CD4-positive, alpha-beta T cell (primary cell): ENCODE data around the gene WDR82. TPM values are rescaled to one million over a fixed set of nuclear protein-coding genes. Genes with fewer than 3 reads are reported as not detected.

Experiments used
- ATAC-seq: fragments of 200-7000 bp; cut with Tn5 transposase; one replicate; pipeline ENCODE4 v1.10.0; 2022; ENCODE audit warnings: mild to moderate bottlenecking; ENCODE audit not compliant: poor library complexity
- CTCF ChIA-PET: fragments of 350-600 bp; sonication (Branson Sonifier 250); formaldehyde crosslinking; loops from one replicate; lab custom pipeline; 2021; ENCODE audit warnings: antibody characterized with exemption, inconsistent platforms; lab: Charles Lee
- POLR2A ChIA-PET: fragments of 350-600 bp; sonication (Branson Sonifier 250); formaldehyde crosslinking; loops from one replicate; lab custom pipeline; 2021; ENCODE audit warnings: antibody characterized with exemption, inconsistent platforms; lab: Charles Lee
- DNase-seq, 14 experiments: peaks; one replicate each; pipeline ENCODE4 v3.0.0-alpha.2; 2013 to 2020; ENCODE audit warnings: mixed read lengths in 2 of 14
- H3K27ac ChIP-seq, 2 donors: one replicate each; pipeline versions ENCODE4 v1.5.1 to v1.7.0; 2013; ENCODE audit warnings: low read length in 2 of 2, low read depth in 1 of 2, mild to moderate bottlenecking in 1 of 2
- H3K27me3 ChIP-seq, 2 experiments: 1 replicate in 1 of 2; 2 replicates in 1 of 2; pipeline versions ENCODE4 v1.6.1 to v1.7.0; 2013; ENCODE audit warnings: low read length in 2 of 2, control low read depth in 1 of 2, mild to moderate bottlenecking in 1 of 2, moderate library complexity in 1 of 2; ENCODE audit not compliant: insufficient read depth in 2 of 2, control insufficient read depth in 1 of 2
- H3K36me3 ChIP-seq: one replicate; pipeline ENCODE4 v1.6.1; 2013; ENCODE audit warnings: low read length, control low read depth; ENCODE audit not compliant: insufficient read depth
- H3K4me1 ChIP-seq: one replicate; pipeline ENCODE4 v1.6.1; 2013; ENCODE audit warnings: low read length, control low read depth; ENCODE audit not compliant: insufficient read depth
- H3K4me3 ChIP-seq: one replicate; pipeline ENCODE4 v1.5.1; 2013; ENCODE audit warnings: mild to moderate bottlenecking, low read length, moderate library complexity
- H3K9me3 ChIP-seq, 2 experiments: 1 replicate in 1 of 2; 2 replicates in 1 of 2; pipeline versions ENCODE4 v1.6.1 to v1.7.0; 2013; ENCODE audit warnings: low read length in 2 of 2, mild to moderate bottlenecking in 2 of 2, control low read depth in 1 of 2, moderate library complexity in 1 of 2; ENCODE audit not compliant: control insufficient read depth in 1 of 2, insufficient read depth in 1 of 2
- H3K27ac Mint-ChIP-seq: one replicate; pipeline ENCODE4 v1.8.0; 2020; ENCODE audit warnings: mixed read lengths
- H3K27me3 Mint-ChIP-seq: one replicate; pipeline ENCODE4 v1.8.0; 2021; ENCODE audit warnings: mixed read lengths
- H3K36me3 Mint-ChIP-seq: one replicate; pipeline ENCODE4 v1.8.0; 2021; ENCODE audit warnings: low read depth, mixed read lengths
- H3K4me1 Mint-ChIP-seq: one replicate; pipeline ENCODE4 v1.8.0; 2021; ENCODE audit warnings: low read depth, mixed read lengths
- H3K4me3 Mint-ChIP-seq: one replicate; pipeline ENCODE4 v1.8.0; 2020; ENCODE audit warnings: mild to moderate bottlenecking, mixed read lengths
- H3K9me3 Mint-ChIP-seq: one replicate; pipeline ENCODE4 v1.8.0; 2020; ENCODE audit warnings: mixed read lengths
- intact Hi-C, 2 experiments: fragments of 100-400 bp; cut with DNase I in 1 of 2; cut with micrococcal nuclease in 1 of 2; formaldehyde crosslinking; loops; one replicate each; pipeline versions ENCODE4 v1.15.1 to v1.9.0; 2023 to 2025; cut with DNase I, micrococcal nuclease
- total RNA-seq, 174 experiments: library from RNA in 2 of 174; stranded (reverse) in 2 of 174; gene quantifications; one replicate each; pipeline ENCODE4 v1.2.3 and lab custom pipeline; 2021 to 2026
- TF ChIP-seq, protein P1 (sequence below): fragments of 200-600 bp; IDR thresholded peaks from one replicate; pipeline ENCODE4 v1.8.0; 2022; ENCODE audit warnings: antibody characterized with exemption, mild to moderate bottlenecking

Gene WDR82
- total RNA-seq, 2 experiments from 2014 or later, result 114 TPM

DNA sequence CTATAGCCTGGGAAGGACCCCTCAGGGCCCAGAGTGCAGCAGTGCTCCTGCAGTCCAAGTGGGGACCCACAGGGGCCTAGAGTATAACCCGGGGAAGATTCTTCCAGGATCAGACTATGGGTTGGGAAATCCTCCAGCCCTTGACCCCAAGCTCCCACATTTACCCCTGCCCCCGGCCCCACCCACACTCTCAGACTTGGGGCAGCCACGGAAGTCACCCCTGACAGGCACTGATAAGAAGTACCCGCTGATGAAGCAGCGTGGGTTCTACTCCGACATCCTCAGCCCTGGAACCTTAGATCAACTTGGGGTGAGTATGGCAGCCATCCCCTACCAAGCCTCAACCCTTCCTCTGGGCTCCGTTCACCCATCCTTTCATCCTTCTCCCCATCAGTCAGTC is 44.0 kb upstream of the WDR82 start:
- POLR2A ChIA-PET, result no interaction called here
- no peak overlapping the region for H3K27ac Mint-ChIP-seq
- no peak for DNase-seq
- no peak overlapping the region for H3K4me3 ChIP-seq
- no peaks in the 10 kb centered on the region for H3K9me3 ChIP-seq
- intact Hi-C loops, result no loop called here
- no peaks in the 10 kb centered on the region for H3K36me3 Mint-ChIP-seq
- peaks cover 9% of the 10 kb centered on the region for H3K36me3 ChIP-seq
- ATAC-seq, result no peak
- H3K9me3 Mint-ChIP-seq, result no peaks in the 10 kb centered on the region
- TF ChIP-seq, protein P1, sequence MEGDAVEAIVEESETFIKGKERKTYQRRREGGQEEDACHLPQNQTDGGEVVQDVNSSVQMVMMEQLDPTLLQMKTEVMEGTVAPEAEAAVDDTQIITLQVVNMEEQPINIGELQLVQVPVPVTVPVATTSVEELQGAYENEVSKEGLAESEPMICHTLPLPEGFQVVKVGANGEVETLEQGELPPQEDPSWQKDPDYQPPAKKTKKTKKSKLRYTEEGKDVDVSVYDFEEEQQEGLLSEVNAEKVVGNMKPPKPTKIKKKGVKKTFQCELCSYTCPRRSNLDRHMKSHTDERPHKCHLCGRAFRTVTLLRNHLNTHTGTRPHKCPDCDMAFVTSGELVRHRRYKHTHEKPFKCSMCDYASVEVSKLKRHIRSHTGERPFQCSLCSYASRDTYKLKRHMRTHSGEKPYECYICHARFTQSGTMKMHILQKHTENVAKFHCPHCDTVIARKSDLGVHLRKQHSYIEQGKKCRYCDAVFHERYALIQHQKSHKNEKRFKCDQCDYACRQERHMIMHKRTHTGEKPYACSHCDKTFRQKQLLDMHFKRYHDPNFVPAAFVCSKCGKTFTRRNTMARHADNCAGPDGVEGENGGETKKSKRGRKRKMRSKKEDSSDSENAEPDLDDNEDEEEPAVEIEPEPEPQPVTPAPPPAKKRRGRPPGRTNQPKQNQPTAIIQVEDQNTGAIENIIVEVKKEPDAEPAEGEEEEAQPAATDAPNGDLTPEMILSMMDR, result no peak
- H3K27me3 Mint-ChIP-seq, result no peaks in the 10 kb centered on the region
- H3K4me1 ChIP-seq, result peaks cover 12% of the 10 kb centered on the region
- H3K4me3 Mint-ChIP-seq, result no peak overlapping the region
- no peak overlapping the region for H3K27ac ChIP-seq
- peaks cover 10% of the 10 kb centered on the region for H3K4me1 Mint-ChIP-seq
- CTCF ChIA-PET, result no interaction called here
- no peaks in the 10 kb centered on the region for H3K27me3 ChIP-seq

DNA sequence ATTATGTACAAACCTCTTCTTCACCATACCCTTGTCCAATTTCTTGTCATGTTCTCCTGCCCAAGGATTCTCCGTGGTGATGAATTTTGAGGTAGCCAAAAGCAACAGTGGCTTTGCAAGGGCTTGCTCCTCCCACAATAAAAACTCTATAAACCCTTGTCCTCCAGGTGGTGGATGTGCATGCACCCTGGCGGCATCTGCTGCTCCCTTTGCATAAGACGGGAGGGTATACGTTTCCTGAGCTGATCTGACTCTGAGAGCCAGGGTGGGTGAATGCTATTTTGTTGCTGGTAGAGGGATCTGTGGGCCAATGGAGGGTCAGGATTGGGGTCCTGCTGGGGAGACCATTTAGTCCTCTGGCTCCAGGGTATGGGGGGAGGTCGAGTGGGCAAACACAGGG is 43.0 kb upstream of the WDR82 start:
- POLR2A ChIA-PET, result no interaction called here
- CTCF ChIA-PET, result no interaction called here

DNA sequence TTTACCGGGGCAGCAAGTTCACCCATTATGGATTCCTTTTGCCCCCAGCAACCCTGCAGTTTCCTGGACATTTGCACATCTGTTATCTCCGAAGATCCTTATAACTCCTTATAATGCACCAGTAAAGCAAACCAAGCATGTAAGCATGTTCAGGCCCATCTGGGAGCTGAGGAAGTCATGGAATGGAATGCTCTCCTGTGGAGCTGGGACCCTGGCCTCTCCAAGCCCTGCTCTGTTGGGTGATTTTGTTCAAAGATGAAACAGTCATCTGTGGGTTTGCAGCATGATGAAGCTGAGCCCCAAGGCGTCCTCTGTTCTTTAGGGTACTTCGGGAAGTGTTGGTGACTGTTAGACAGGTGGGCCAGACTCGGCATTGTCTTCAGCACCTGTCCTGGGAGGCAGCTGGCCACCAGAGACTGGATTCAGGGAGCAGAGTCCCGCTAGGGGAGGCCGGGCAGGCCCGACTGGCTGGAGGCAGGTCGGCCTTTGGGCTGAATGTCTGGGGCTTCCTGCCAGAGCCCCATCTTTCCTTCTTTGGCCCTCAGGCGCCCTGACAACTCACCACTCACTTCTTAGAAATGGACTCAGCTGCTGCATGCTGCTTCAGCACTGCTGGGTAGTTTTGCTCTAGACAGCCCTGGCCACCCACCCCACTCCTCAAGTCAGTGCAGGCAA is 41.6 kb upstream of the WDR82 start:
- no peaks in the 10 kb centered on the region for H3K27me3 Mint-ChIP-seq
- no peaks in the 10 kb centered on the region for H3K27me3 ChIP-seq
- TF ChIP-seq, protein P1, result no peak
- POLR2A ChIA-PET, result interaction anchor here (0.6 kb wide), 1 partner anchor 39 kb away, joined by 3 read pairs; no protein-coding TSS in a partner anchor
- no peak overlapping the region for H3K4me3 Mint-ChIP-seq
- H3K9me3 ChIP-seq, result no peaks in the 10 kb centered on the region
- H3K4me3 ChIP-seq, result no peak overlapping the region
- H3K27ac Mint-ChIP-seq, result no peak overlapping the region
- ATAC-seq (no peak), DNase-seq (no peak)
- no peaks in the 10 kb centered on the region for H3K9me3 Mint-ChIP-seq
- H3K4me1 ChIP-seq, result peaks cover 16% of the 10 kb centered on the region
- intact Hi-C loops, result no loop called here
- H3K36me3 Mint-ChIP-seq, result no peaks in the 10 kb centered on the region
- CTCF ChIA-PET, result interaction anchor here (0.5 kb wide), 1 partner anchor 580 kb away, joined by 3 read pairs; no protein-coding TSS in a partner anchor
- no peak overlapping the region for H3K27ac ChIP-seq
- H3K36me3 ChIP-seq, result peaks cover 14% of the 10 kb centered on the region
- peaks cover 22% of the 10 kb centered on the region for H3K4me1 Mint-ChIP-seq

More for the DNA sequence above, 43.0 kb upstream of the WDR82 start:
- H3K9me3 Mint-ChIP-seq, result no peaks in the 10 kb centered on the region
- no peak overlapping the region for H3K4me3 Mint-ChIP-seq
- intact Hi-C loops, result no loop called here
- no peaks in the 10 kb centered on the region for H3K9me3 ChIP-seq
- no peaks in the 10 kb centered on the region for H3K27me3 ChIP-seq
- H3K4me3 ChIP-seq, result no peak overlapping the region
- H3K36me3 Mint-ChIP-seq, result no peaks in the 10 kb centered on the region
- H3K27ac ChIP-seq, result no peak overlapping the region
- no peak overlapping the region for H3K27ac Mint-ChIP-seq
- peaks cover 12% of the 10 kb centered on the region for H3K36me3 ChIP-seq
- peaks cover 19% of the 10 kb centered on the region for H3K4me1 Mint-ChIP-seq
- no peaks in the 10 kb centered on the region for H3K27me3 Mint-ChIP-seq
- TF ChIP-seq, protein P1, result no peak
- ATAC-seq, result no peak
- peaks cover 16% of the 10 kb centered on the region for H3K4me1 ChIP-seq
- no peak for DNase-seq
